ENCODE data around the gene DGKH.
A peak's percentile ranks its signal among the peaks of the same experiment; 100 is the strongest.
"Not testable (repeated sequence)": the region's sequence is repeated elsewhere in the genome, so short reads cannot be mapped to it uniquely, and the experiment has no call there.

Gene DGKH

GRCh38 chr13:42163338-42163737 lies 114.9 kb downstream of the DGKH start:
- DNase-seq (ENCODE audit: low spot score): not testable (repeated sequence)

- not testable (repeated sequence) for DNase-seq (ENCODE audit: low spot score)
Observed at GRCh38 chr13:42163910-42164309, 115.5 kb downstream of the DGKH start.

GRCh38 chr13:42164557-42165125 lies 116.2 kb downstream of the DGKH start:
- DNase-seq (ENCODE audit: low spot score): no peak

DNA sequence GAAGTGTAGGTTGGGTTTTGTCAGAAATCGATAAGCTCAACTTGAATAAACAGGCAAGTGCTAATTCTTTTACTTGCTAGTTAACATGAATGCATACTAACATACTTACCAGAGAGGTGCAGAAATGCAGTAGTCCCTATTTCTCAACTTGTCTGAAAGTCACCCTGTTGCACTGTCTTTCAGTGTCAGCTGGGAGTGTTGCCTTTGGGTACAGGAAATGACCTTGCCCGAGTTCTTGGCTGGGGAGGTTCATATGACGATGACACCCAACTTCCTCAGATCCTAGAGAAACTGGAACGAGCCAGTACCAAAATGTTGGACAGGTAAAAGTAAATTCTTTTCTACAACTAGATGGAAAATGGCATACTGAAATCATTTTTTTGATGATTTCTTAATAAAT lies 120.0 kb downstream of the DGKH start:
- no peak for DNase-seq (ENCODE audit: low spot score)

DNA sequence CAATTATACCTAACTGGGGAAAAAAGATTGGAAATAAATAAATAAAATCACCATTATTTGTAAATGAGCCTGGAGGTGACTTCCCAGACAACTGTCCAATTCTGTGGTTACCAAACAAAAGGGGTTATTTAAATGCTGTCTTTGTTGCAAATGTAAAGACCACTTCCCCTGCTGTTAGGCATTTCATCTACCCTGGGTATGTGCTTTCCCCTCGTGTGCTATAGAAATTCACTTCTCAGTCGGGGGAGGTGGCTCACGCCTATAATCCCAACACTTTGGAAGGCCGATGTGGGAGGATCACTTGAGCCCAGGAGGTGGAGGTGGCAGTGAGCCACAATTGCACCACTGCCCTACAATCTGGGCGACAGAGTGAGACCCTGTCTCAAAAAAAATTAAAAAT lies 121.6 kb downstream of the DGKH start:
- no peak for DNase-seq (ENCODE audit: low spot score)

DNA sequence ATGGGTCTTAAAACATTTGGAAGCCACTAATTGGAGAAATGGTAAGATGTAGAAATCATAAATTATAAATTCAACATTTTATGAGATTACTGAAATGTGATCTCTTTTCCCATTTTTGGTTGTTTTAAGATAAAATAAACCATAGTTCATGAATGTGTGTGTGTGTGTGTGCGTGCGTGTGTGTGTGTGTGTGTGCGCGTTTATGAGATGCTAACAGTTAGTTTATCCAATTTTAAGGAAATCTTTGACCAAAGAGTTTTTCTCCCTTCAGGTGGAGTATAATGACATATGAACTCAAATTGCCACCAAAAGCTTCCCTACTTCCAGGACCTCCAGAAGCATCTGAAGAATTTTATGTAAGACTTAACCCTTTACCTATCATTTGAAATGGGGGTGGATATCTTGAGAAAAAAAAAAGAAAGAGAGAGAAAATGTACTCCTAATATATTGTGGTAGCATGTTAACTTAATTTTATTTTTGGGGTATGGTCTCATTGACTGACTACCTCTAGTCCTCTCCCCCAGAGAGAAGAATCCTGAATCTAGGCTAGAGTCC lies 125.4 kb downstream of the DGKH start:
- DNase-seq (ENCODE audit: low spot score): no peak

- DNase-seq (ENCODE audit: low spot score): no peak
Observed at GRCh38 chr13:42174344-42175162, 126.1 kb downstream of the DGKH start.

GRCh38 chr13:42176294-42176693 lies 127.8 kb downstream of the DGKH start:
- DNase-seq (ENCODE audit: low spot score): no peak

GRCh38 chr13:42177189-42177588 lies 128.7 kb downstream of the DGKH start:
- no peak for DNase-seq (ENCODE audit: low spot score)

DNA sequence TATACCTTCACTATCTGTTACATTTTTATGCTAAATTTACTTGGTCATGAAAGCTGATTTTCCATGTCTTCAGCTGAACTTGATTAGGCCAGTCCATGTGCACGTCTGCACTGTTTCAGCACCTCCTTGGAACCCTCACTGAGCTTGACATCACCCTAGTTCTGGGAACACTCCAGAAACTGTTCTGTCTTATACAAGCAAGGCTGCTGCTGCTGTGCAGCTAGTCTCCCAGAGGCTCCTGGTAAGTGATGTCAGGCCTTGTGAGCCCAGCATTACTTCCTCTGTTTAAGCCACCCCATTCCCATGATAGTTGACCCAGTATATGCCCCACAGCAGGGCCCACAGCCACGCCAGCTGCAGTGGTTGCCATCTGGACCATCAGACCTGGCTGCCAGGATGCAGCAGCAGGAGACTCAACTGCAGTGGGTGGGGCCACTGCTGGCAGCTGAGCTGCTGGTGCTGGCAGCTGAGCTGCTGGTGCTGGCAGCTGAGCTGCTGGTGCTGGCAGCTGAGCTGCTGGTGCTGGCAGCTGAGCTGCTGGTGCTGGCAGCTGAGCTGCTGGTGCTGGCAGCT lies 133.0 kb downstream of the DGKH start:
- DNase-seq (ENCODE audit: low spot score): no peak

DNA sequence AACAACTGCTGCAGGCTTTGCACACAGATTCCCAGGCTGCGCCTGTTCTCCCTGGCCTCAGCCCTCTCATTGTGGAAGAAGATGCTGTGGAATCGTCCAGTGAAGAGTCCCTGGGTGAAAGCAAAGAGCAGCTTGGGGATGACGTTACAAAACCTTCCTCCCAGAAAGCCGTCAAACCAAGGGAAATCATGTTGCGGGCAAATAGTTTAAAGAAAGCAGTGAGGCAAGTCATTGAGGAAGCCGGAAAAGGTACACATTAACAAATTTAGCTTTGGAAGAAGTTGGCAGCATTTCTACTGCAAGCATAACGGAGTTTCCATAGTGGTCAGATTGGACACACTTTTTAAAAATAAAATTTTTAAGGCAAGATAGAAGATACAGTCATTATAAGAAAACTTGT lies 140.6 kb downstream of the DGKH start:
- no peak for DNase-seq (ENCODE audit: low spot score)

- DNase-seq (ENCODE audit: low spot score): no peak
Observed at GRCh38 chr13:42190529-42190928, 142.1 kb downstream of the DGKH start.

- no peak for DNase-seq (ENCODE audit: low spot score)
Observed at GRCh38 chr13:42211704-42212464, 163.4 kb downstream of the DGKH start.

- peak; percentile 18 for DNase-seq (ENCODE audit: low spot score)
Observed at GRCh38 chr13:42214446-42214845, 166.0 kb downstream of the DGKH start.

DNA sequence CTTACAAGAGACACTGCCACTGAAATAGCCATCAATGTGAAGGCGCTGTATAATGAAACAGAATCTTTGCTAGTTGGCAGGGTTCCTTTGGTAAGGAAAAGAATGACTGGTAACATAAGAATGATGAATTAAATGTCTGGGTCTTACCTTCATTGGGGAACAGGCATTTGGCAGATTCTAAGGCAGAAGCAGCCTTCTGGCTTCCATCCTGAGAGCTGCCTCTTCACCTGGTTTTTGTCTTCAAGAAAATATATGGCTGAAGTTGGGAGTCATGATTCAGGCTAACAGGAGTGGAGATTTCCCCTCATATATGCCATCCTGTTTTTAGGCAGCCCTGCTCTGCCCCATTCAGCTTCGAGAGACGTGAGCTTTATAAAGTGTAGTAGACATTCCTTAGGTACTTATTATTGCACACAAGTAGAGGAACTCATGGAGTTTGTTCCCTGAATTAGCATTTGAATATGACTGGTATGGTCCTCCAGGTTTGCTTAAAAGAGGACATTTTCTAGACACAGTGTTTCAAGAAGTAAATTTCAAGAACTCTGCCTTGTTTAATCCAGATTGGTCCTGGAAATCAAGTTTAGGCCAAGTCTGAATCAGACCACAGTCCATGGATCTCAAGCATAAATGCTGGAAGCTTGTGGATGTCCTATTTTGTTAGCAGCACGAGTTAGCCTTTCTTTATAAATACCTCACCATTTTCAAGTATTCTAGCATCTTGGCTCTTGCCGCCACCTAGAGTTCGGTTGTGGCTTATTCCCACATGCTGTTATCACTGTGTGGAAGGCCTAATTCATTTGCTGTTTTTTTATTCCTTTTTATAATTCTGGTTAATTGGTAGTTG lies 167.4 kb downstream of the DGKH start:
- DNase-seq (ENCODE audit: low spot score): peak; percentile 22

DNA sequence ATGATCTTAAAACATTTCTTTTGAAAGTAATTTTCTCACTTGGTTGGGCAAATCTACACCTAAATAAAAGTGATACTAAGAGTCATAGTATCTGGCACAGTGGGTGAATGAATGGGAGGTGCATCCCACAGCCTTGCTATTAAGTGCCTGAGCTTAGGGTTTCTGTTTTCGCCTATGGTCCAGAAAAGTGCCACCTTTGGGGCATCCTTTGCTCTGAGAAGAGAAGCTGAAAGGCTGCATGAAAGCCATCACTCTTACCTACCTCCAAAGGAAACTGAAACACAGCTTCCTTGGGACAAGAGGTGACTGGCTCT lies 167.9 kb downstream of the DGKH start:
- DNase-seq (ENCODE audit: low spot score): no peak

DNA sequence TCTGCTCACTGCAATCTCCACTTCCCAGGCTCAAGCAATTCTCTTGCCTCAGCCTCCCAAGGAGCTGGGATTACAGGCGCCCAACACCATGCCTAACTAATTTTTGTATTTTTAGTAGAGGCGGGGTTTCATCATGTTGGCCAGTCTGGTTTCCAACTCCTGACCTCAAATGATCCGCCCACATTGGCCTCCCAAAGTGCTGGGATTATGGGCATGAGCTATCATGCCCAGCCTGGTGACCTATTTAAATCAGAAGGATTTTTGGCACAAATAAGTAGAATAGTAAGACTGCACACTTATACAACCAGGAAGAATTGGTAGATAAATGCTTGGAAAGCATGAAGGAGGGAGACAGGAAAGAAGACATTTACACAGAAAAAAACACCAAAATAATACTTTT lies 170.1 kb downstream of the DGKH start:
- no peak for DNase-seq (ENCODE audit: low spot score)

DNA sequence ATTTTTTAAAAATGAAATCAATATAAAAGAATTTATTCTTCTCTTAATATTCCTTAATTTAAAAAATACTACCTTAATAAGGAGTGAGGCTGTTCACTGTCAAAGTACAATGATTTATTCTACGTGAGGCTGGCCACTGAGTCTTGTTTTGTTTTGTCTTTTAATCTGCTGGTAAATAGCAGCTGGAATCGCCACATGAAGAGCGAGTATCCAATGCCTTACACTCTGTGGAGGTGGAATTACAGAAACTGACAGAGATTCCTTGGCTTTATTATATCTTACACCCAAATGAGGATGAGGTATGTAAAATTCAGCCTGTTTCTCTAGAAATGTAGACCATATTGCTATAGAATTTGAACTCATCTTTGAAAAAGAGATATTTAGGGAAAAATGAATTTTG lies 170.6 kb downstream of the DGKH start:
- no peak for DNase-seq (ENCODE audit: low spot score)

DNA sequence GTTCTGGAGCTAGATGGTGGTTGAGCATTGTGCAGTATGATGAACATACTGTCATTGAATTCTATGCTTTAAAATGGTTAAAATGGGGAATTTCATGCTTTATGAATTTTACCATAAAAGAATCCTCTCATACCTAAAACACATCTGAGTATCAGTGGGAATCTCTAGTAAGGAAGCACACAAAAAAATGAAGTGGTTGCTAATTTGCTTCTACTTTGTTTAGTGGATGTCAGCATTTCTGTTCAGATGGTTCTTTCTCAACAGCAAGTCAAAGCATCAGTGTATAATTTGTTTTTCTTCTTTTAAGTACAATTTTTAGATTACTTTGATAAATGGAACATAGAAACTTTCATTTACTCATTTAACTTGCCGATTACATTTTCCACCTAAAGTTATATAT lies 171.4 kb downstream of the DGKH start:
- no peak for DNase-seq (ENCODE audit: low spot score)

- DNase-seq (ENCODE audit: low spot score): no peak
Observed at GRCh38 chr13:42221121-42221765, 172.8 kb downstream of the DGKH start.

DNA sequence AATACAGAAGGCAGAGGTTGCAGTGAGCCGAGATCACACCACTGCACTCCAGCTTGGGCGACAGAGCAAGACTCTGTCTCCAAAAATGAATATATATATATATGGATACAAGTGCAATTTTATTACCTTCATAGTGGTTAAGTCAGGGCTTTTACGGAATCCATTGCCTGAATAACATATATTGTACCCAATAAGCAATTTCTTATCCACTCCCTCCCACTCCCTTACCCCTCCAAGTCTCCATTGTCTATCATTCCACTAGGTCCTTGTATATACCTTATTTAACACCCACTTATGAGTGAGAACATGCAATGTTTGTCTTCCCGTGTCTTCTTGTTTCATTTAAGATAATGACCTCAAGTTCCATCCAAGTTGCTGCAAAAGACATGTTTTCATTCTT lies 175.2 kb downstream of the DGKH start:
- no peak for DNase-seq (ENCODE audit: low spot score)

Data from LoVo (cell line).